Ovary (tissue), 3 donors: ENCODE data around the gene DHRS3.

Experiments
- CTCF ChIP-seq, 3 donors: fragments of 450-650 bp in 2 of 3; fragments of 200-600 bp in 1 of 3; IDR thresholded peaks; one replicate each; pipeline versions ENCODE4 v1.5.1 to v1.8.0; 2016 to 2022; ENCODE audit warnings: antibody characterized with exemption in 3 of 3, mild to moderate bottlenecking in 1 of 3
- EP300 ChIP-seq: sonication (generic); formaldehyde crosslinking; IDR thresholded peaks from one replicate; pipeline ENCODE4 v1.6.1; 2017; ENCODE audit warnings: antibody characterized with exemption
- POLR2A ChIP-seq: fragments of 450-650 bp; IDR thresholded peaks from one replicate; pipeline ENCODE4 v1.6.1; 2017; ENCODE audit warnings: antibody characterized with exemption, mild to moderate bottlenecking, moderate library complexity
- donor health status: DM: no; HTN: no; CAD: no.

- TF ChIP-seq POLR2A (no peak), CTCF (IDR thresholded peaks at IDR 0.05) (no peak), EP300 (no peak)
These were observed 13.6 kb upstream of the DHRS3 start for GRCh38 chr1:12631571-12631970.
